Stimulated activated CD4-positive, alpha-beta T cell treated with anti-CD3 and anti-CD28 coated beads, Interleukin-1b, Interleukin-23, amount 100 ng/mL, for 4 hours (primary cell): ENCODE data around the gene UTP20.

ENCODE experiments used
- DNase-seq, 2 donors: peaks; one replicate each; pipeline ENCODE4 v3.0.0-alpha.2; 2020; ENCODE audit warnings: low read depth in 2 of 2

Gene UTP20

GRCh38 chr12:101436136-101436535 is 156.2 kb downstream of the UTP20 start:
- no peak for DNase-seq
